G401 (cell line): ENCODE results near the gene PCDHGA11. TPM values are rescaled to one million over a fixed set of nuclear protein-coding genes. Genes with fewer than 3 reads are reported as not detected.
"Not testable (repeated sequence)": the region's sequence is repeated elsewhere in the genome, so short reads cannot be mapped to it uniquely, and the experiment has no call there.

Source experiments
- DNase-seq: peaks from one replicate; pipeline ENCODE4 v3.0.0-alpha.2; 2015; ENCODE audit warnings: low spot score
- in situ Hi-C: cut with HindIII; loops from 2 replicates; pipeline ENCODE4 v1.10.0; 2016; ENCODE audit warnings: low sequenced_read_pairs, mixed read lengths
- total RNA-seq: library from RNA; depleted of rRNA; stranded (reverse); fragments of >200 nt; shearing (Covaris generic); gene quantifications from 2 replicates; pipeline ENCODE4 v1.2.3, GENCODE V29; 2014; rRNA removed

The PCDHGA11 gene
- not detected in 2 replicates for total RNA-seq

- in situ Hi-C loops: no loop called here
- DNase-seq: no peak
Measured at GRCh38 chr5:141420855-141421488, at the start of gene PCDHGA11. TSS of gene PCDHGA11 (plus strand) at chr5:141421051. CDS start at chr5:141421228, 177 bp downstream.

DNA sequence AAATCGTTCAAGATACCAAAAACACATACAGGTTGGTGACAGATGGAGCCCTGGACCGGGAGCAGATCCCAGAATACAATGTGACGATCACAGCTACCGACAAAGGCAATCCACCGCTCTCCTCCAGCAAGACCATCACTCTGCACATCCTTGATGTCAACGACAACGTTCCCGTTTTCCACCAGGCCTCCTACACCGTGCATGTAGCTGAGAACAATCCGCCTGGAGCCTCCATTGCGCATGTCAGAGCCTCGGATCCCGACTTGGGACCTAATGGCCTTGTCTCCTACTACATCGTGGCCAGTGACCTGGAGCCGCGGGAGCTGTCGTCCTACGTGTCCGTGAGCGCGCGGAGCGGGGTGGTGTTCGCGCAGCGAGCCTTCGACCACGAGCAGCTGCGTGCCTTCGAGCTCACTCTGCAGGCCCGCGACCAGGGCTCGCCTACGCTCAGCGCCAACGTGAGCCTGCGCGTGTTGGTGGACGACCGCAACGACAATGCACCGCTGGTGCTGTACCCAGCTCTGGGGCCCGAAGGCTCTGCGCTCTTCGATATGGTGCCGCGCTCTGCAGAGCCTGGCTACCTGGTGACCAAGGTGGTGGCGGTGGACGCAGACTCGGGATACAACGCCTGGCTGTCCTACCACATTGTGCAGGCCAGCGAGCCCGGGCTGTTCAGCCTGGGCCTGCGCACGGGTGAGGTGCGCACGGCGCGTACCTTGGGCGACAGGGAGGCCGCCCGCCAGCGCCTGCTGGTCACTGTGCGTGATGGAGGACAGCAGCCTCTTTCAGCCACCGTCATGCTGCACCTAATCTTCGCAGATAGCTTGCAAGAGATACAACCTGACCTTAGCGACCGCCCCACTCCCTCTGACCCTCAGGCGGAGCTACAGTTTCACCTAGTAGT lies 49.0 kb upstream of the PCDHGA11 start:
- no peak for DNase-seq
- in situ Hi-C loops: no loop called here

- in situ Hi-C loops: no loop called here
- DNase-seq: peak; percentile 45
Measured at GRCh38 chr5:141373673-141374317, 47.1 kb upstream of the PCDHGA11 start, which contains the start of gene PCDHGA6. TSS of gene PCDHGA6 (plus strand) at chr5:141373891. CDS start at chr5:141374084, 193 bp downstream.

- in situ Hi-C loops: no loop called here
- no peak for DNase-seq
Measured at GRCh38 chr5:141374627-141375026, 46.2 kb upstream of the PCDHGA11 start.

DNA sequence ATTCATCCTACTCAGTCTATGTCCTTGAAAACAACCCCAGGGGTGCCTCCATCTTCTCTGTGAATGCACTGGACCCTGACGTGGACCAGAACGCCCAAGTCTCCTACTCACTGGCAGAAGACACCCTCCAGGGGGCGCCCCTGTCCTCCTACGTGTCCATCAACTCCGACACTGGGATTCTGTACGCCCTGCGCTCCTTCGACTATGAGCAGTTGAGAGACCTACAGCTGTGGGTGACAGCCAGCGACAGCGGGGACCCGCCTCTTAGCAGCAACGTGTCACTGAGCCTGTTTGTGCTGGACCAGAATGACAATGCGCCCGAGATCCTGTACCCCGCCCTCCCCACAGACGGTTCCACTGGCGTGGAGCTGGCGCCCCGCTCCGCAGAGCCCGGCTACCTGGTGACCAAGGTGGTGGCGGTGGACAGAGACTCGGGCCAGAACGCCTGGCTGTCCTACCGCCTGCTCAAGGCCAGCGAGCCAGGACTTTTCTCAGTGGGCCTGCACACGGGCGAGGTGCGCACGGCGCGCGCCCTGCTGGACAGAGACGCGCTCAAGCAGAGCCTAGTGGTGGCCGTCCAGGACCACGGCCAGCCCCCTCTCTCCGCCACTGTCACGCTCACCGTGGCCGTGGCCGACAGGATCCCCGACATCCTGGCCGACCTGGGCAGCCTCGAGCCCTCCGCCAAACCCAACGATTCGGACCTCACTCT lies 45.3 kb upstream of the PCDHGA11 start:
- in situ Hi-C loops, DNase-seq: not testable (repeated sequence)

DNA sequence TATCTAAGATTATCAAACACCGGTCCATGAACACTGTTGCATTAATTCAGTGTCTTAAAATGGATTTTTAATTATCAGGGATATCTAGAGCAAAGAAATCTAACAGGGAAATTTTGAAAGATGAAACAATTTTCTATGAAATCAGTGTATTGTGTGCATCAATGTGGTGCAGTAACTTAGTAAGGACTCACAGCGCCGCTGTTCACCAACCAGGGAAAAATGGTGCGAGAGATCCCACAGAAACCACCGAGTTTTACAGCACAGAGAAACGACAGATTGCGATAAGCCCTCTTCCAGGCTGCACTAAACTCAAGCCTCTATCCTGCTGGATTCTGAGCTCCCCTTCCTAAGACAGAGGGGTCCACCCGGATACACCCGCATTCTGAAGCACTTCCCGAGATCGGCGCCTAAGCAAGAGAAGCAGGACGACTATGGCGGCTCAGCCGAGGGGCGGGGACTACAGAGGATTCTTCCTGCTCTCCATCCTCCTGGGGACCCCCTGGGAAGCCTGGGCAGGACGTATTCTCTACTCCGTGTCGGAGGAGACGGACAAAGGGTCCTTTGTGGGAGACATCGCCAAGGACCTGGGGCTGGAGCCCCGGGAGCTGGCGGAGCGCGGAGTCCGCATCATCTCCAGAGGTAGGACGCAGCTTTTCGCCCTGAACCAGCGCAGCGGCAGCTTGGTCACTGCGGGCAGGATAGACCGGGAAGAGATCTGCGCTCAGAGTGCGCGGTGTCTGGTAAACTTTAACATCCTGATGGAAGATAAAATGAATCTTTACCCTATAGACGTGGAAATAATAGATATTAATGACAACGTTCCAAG lies 38.2 kb upstream of the PCDHGA11 start, which contains the start of gene PCDHGA7:
Gene PCDHGA7, plus strand, starts transcription at position 274 of the 826 bp plus-strand sequence. Its CDS starts 158 bp downstream, at position 432.
- in situ Hi-C loops: no loop called here
- DNase-seq: no peak

- in situ Hi-C loops: no loop called here
- DNase-seq: no peak
Measured at GRCh38 chr5:141383345-141383744, 37.5 kb upstream of the PCDHGA11 start.

- in situ Hi-C loops: no loop called here
- no peak for DNase-seq
Measured at GRCh38 chr5:141384471-141385267, 36.2 kb upstream of the PCDHGA11 start.

DNA sequence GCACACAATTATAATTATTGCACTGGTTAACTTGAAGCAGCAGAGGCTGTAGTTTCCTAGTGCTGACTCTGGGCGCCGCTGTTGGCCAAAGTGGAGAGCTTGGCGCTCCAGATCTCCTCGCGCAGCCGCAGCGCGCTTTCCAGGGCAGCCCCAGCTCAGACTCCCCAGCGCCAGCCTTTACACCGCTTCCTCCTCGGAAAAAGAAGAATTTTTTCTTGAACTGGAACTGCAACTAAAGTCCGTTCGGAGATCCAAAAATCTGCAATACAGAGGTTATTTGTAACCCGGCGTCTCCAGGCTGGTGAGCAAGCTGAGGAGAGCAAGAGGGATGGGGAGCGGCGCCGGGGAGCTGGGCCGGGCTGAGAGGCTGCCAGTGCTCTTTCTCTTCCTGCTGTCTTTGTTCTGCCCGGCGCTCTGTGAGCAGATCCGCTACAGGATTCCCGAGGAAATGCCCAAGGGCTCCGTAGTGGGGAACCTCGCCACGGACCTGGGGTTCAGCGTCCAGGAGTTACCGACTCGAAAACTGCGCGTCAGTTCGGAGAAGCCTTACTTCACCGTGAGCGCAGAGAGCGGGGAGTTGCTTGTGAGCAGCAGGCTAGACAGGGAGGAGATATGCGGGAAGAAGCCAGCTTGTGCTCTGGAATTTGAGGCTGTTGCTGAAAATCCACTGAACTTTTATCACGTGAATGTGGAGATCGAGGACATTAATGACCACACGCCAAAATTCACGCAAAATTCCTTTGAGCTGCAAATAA lies 33.1 kb upstream of the PCDHGA11 start, which contains the start of gene PCDHGB4:
Gene PCDHGB4, plus strand, starts transcription at position 142 of the 755 bp plus-strand sequence. Its CDS starts 187 bp downstream, at position 329.
- in situ Hi-C loops, DNase-seq: not testable (repeated sequence)

DNA sequence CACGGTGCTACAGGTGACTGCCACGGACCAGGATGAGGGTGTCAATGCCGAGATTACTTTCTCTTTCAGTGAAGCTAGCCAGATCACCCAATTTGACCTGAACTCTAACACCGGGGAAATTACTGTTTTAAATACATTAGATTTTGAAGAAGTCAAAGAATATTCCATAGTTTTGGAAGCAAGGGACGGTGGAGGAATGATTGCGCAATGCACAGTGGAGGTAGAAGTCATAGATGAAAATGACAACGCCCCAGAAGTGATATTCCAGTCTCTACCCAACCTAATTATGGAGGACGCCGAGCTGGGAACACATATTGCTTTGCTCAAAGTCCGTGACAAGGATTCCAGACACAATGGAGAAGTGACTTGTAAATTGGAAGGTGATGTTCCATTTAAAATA lies 32.2 kb upstream of the PCDHGA11 start:
- in situ Hi-C loops: no loop called here
- DNase-seq: no peak

GRCh38 chr5:141389153-141390042 lies 31.5 kb upstream of the PCDHGA11 start:
- in situ Hi-C loops: no loop called here
- no peak for DNase-seq

GRCh38 chr5:141392429-141393198 lies 28.2 kb upstream of the PCDHGA11 start, which contains the start of gene PCDHGA8:
TSS of gene PCDHGA8 (plus strand) at chr5:141392633. CDS start at chr5:141392814, 181 bp downstream.
- no peak for DNase-seq
- in situ Hi-C loops: no loop called here

DNA sequence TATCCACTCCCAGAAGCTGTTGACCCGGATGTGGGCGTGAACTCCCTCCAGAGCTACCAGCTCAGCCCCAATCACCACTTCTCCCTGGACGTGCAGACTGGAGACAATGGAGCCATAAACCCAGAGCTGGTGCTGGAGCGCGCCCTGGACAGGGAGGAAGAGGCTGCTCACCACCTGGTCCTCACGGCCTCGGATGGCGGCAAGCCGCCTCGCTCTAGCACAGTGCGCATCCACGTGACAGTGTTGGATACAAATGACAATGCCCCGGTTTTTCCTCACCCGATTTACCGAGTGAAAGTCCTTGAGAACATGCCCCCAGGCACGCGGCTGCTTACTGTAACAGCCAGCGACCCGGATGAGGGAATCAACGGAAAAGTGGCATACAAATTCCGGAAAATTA lies 27.6 kb upstream of the PCDHGA11 start:
- in situ Hi-C loops: no loop called here
- no peak for DNase-seq

DNA sequence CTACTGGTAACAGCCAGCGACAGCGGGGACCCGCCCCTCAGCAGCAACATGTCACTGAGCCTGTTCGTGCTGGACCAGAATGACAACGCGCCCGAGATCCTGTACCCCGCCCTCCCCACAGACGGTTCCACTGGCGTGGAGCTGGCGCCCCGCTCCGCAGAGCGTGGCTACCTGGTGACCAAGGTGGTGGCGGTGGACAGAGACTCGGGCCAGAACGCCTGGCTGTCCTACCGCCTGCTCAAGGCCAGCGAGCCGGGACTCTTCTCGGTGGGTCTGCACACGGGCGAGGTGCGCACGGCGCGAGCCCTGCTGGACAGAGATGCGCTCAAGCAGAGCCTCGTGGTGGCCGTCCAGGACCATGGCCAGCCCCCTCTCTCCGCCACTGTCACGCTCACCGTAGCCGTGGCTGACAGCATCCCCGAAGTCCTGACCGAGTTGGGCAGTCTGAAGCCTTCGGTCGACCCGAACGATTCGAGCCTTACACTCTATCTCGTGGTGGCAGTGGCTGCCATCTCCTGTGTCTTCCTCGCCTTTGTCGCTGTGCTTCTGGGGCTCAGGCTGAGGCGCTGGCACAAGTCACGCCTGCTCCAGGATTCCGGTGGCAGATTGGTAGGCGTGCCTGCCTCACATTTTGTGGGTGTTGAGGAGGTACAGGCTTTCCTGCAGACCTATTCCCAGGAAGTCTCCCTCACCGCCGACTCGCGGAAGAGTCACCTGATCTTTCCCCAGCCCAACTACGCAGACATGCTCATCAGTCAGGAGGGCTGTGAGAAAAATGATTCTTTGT lies 26.3 kb upstream of the PCDHGA11 start:
- in situ Hi-C loops, DNase-seq: not testable (repeated sequence)
